ENCODE measurements around the gene ZSCAN32.

The ZSCAN32 gene

DNA sequence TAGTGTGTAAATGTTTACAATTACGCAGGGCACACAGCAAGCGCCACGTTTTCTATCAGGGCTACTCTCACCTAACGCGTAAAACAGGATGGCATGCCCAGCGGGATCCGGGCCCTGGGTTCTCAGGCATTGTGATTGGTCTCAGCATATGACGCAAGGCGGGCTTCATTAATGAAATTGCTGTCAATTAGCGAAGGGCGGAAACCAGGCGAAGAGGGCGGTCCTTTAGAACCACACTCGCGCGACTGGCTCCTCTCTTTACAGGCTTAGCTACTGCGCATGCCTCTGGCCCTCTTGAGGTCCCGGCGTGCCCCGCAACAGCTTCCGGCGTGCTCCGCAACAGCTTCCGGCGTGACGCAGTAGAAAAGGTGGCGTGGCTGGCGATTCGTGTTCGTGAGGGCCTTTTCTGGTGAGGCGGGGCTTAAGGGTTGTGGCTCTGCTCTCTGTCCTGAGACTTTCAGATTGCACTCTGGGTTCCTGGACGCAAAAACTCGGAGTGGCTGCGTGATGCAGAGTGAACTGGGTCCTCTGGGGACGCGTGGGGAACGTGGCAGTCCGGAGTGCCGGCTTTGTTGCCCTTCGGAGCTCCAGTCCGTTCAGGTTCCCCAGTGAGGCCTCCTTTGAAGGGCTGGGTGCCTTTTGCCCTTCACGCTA lies 35.9 kb downstream of the ZSCAN32 start:
- H3K36me3 ChIP-seq (ENCODE audit: low read length) = no peaks in the 10 kb centered on the region
- no peak overlapping the region for H3K9ac ChIP-seq (ENCODE audit: low read length)
- no peaks in the 10 kb centered on the region for H4K20me1 ChIP-seq (ENCODE audit: low read depth, low read length)
- H3K4me3 ChIP-seq (ENCODE audit: insufficient read depth, low read length, poor library complexity, severe bottlenecking) = no peak overlapping the region
- no peak overlapping the region for H3K27ac ChIP-seq (ENCODE audit: low read depth, low read length)
- no peak overlapping the region for H2AFZ ChIP-seq (ENCODE audit: low read depth, low read length, severe bottlenecking)
- H3K9me2 ChIP-seq (replicated peaks; ENCODE audit: insufficient read depth, low read length) = no peaks in the 10 kb centered on the region
- no peaks in the 10 kb centered on the region for H3F3A ChIP-seq (ENCODE audit: insufficient read depth)
- no peaks in the 10 kb centered on the region for H3K9me3 ChIP-seq (ENCODE audit: insufficient read depth, low read length)
- no peaks in the 10 kb centered on the region for H3K27me3 ChIP-seq (ENCODE audit: low read length)
- H3K4me2 ChIP-seq (ENCODE audit: low read depth, low read length, poor library complexity, severe bottlenecking) = no peak overlapping the region
- no peaks in the 10 kb centered on the region for H3K79me2 ChIP-seq (ENCODE audit: insufficient read depth, low read length)
- no peak for TF ChIP-seq EZH2phosphoT487 (conservative IDR thresholded peaks at IDR 0.05; ENCODE audit: low read length)
- TF ChIP-seq, protein P1, sequence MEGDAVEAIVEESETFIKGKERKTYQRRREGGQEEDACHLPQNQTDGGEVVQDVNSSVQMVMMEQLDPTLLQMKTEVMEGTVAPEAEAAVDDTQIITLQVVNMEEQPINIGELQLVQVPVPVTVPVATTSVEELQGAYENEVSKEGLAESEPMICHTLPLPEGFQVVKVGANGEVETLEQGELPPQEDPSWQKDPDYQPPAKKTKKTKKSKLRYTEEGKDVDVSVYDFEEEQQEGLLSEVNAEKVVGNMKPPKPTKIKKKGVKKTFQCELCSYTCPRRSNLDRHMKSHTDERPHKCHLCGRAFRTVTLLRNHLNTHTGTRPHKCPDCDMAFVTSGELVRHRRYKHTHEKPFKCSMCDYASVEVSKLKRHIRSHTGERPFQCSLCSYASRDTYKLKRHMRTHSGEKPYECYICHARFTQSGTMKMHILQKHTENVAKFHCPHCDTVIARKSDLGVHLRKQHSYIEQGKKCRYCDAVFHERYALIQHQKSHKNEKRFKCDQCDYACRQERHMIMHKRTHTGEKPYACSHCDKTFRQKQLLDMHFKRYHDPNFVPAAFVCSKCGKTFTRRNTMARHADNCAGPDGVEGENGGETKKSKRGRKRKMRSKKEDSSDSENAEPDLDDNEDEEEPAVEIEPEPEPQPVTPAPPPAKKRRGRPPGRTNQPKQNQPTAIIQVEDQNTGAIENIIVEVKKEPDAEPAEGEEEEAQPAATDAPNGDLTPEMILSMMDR (IDR thresholded peaks at IDR 0.05; ENCODE audit: insufficient read depth, low read length, poor library complexity, severe bottlenecking) = no peak

DNA sequence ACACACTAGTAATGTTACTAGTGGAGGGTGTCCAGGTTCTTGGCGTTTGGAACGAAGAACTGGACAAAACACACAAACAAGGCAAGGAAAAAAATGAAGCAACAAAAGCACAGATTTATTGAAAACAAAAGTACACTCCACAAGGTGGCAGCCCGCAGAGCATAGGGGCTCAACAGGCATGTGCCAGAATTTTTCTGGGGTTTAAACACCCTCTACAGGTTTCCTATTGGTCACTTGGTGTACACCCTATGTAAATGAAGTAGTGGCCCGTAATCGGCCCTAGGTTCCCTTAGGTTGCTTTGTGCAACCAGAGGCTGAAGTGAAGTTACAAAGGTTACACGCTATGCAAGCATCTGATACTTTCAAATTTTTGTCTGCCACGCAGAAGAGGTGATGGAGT lies 37.0 kb downstream of the ZSCAN32 start:
- H3K9me2 ChIP-seq (replicated peaks; ENCODE audit: insufficient read depth, low read length) = no peaks in the 10 kb centered on the region
- H3K79me2 ChIP-seq (ENCODE audit: insufficient read depth, low read length) = no peaks in the 10 kb centered on the region
- H3K4me3 ChIP-seq (ENCODE audit: insufficient read depth, low read length, poor library complexity, severe bottlenecking) = no peak overlapping the region
- no peaks in the 10 kb centered on the region for H4K20me1 ChIP-seq (ENCODE audit: low read depth, low read length)
- H3K36me3 ChIP-seq (ENCODE audit: low read length) = no peaks in the 10 kb centered on the region
- no peak for TF ChIP-seq EZH2phosphoT487 (conservative IDR thresholded peaks at IDR 0.05; ENCODE audit: low read length)
- TF ChIP-seq, protein P1 (IDR thresholded peaks at IDR 0.05; ENCODE audit: insufficient read depth, low read length, poor library complexity, severe bottlenecking) = no peak
- no peaks in the 10 kb centered on the region for H3F3A ChIP-seq (ENCODE audit: insufficient read depth)
- H2AFZ ChIP-seq (ENCODE audit: low read depth, low read length, severe bottlenecking) = no peak overlapping the region
- H3K27me3 ChIP-seq (ENCODE audit: low read length) = no peaks in the 10 kb centered on the region
- H3K9ac ChIP-seq (ENCODE audit: low read length) = no peak overlapping the region
- no peak overlapping the region for H3K4me2 ChIP-seq (ENCODE audit: low read depth, low read length, poor library complexity, severe bottlenecking)
- H3K9me3 ChIP-seq (ENCODE audit: insufficient read depth, low read length) = no peaks in the 10 kb centered on the region
- no peak overlapping the region for H3K27ac ChIP-seq (ENCODE audit: low read depth, low read length)

DNA sequence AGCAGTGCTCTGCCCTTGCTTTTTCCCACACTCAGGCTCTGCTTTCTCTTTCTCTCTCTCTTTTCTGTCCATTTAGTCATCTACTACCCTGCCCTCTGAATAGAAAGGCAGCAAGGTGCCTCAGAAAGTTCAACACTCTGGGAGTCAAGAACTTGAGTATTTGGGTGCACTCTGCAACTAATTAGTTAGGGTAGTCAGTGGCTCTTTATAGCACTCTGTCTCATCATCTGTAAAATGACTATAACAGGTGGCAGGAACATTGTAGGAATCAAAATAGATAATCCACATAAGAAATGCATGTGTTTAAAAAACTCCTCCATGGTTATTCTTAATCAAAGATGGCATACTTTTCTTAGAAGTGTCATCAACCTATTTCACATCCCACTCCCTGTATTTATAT lies 37.9 kb downstream of the ZSCAN32 start:
- Histone ChIP-seq H3F3A (ENCODE audit: insufficient read depth) (no peaks in the 10 kb centered on the region), H4K20me1 (ENCODE audit: low read depth, low read length) (no peaks in the 10 kb centered on the region), H2AFZ (ENCODE audit: low read depth, low read length, severe bottlenecking) (peak overlapping the region; percentile 30), H3K27ac (ENCODE audit: low read depth, low read length) (no peak overlapping the region), H3K4me3 (ENCODE audit: insufficient read depth, low read length, poor library complexity, severe bottlenecking) (no peak overlapping the region), H3K9ac (ENCODE audit: low read length) (no peak overlapping the region), H3K9me3 (ENCODE audit: insufficient read depth, low read length) (no peaks in the 10 kb centered on the region), H3K9me2 (replicated peaks; ENCODE audit: insufficient read depth, low read length) (no peaks in the 10 kb centered on the region), H3K36me3 (ENCODE audit: low read length) (no peaks in the 10 kb centered on the region), H3K4me2 (ENCODE audit: low read depth, low read length, poor library complexity, severe bottlenecking) (no peak overlapping the region), H3K79me2 (ENCODE audit: insufficient read depth, low read length) (no peaks in the 10 kb centered on the region), H3K27me3 (ENCODE audit: low read length) (no peaks in the 10 kb centered on the region)
- TF ChIP-seq, protein P1 (IDR thresholded peaks at IDR 0.05; ENCODE audit: insufficient read depth, low read length, poor library complexity, severe bottlenecking) = no peak
- TF ChIP-seq EZH2phosphoT487 (conservative IDR thresholded peaks at IDR 0.05; ENCODE audit: low read length) = no peak

Measured in SU-DHL-6 (cell line).